Measurements from ENCODE around the gene EZH1. TPM values are rescaled to one million over a fixed set of nuclear protein-coding genes. Genes with fewer than 3 reads are reported as not detected.

EZH1 gene
- total and polyA plus RNA-seq, 2 of the 4 experiments (the other 2 are of a cell fraction) = 17.6 to 27.3 TPM

DNA sequence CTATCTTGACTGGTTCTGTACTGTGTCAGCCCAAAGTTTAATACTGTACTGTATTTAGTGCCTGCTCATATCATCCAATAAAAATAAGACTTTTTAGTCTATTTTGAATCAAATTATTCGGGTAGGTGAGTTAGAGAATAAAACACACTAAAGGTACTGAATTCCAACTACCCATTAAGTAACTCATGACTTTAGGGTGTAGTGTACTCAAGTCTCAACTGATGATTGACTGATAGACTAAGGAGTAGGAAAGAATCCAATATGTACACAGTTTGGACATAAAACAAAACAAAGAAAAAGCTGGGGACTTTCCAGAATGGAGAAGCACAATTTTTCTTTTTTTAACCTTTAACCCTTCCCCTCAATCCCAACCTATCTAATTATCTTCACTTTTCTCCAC is 4.1 kb downstream of the EZH1 start:
- no peak overlapping the region for H2BK20ac ChIP-seq (ENCODE audit: low read depth, low read length)
- H3K14ac ChIP-seq (replicated peaks; ENCODE audit: low read depth, low read length) = no peak overlapping the region
- H2BK120ac ChIP-seq (ENCODE audit: low read depth, low read length) = no peak overlapping the region
- ATAC-seq (ENCODE audit: low read depth) (no peak), DNase-seq (no peak)
- dilution Hi-C loops (cut with HindIII; ENCODE audit: low sequenced_read_pairs, unreplicated experiment) = no loop called here
- no peak overlapping the region for H3K27ac ChIP-seq (ENCODE audit: insufficient read depth, low read length)
- H3K9me3 ChIP-seq (ENCODE audit: control insufficient read depth, insufficient read depth, low read length) = no peaks in the 10 kb centered on the region
- H4K5ac ChIP-seq (ENCODE audit: low read depth, low read length) = no peak overlapping the region
- H3K9me1 ChIP-seq (ENCODE audit: insufficient read depth, low read length) = peaks cover 8% of the 10 kb centered on the region; the same call in 1 of the 2 replicates
- no peak overlapping the region for H2AK9ac ChIP-seq (replicated peaks; ENCODE audit: low read depth, low read length, poor library complexity)
- H4K8ac ChIP-seq (ENCODE audit: low read depth in 2 of 2, low read length in 2 of 2) = no peak overlapping the region
- ChIA-PET POLR2A (ENCODE audit: unreplicated experiment) (no interaction called here), CTCF (no interaction called here)
- no peaks in the 10 kb centered on the region for H3K27me3 ChIP-seq (ENCODE audit: control insufficient read depth, insufficient read depth, low read length)
- H3K56ac ChIP-seq (ENCODE audit: extremely low read depth, insufficient read depth, low read length) = no peak overlapping the region
- no CpG with 5 or more reads among the region's 1 CpG for WGBS, 2 experiments (ENCODE audit: extremely low coverage in 2 of 2, insufficient read length in 1 of 2)
- no peak overlapping the region for H2AFZ ChIP-seq (replicated peaks; ENCODE audit: low read length, poor library complexity)
- H4K91ac ChIP-seq (ENCODE audit: insufficient read depth, low read depth, low read length) = no peak overlapping the region
- no peak overlapping the region for H3K23ac ChIP-seq (ENCODE audit: low read depth, low read length)
- 0 out of 2 replicates have a peak, but pooled peaks cover 2% of the 10 kb centered on the region for H3K4me1 ChIP-seq (ENCODE audit: control insufficient read depth, insufficient read depth, low read length)
- H4K20me1 ChIP-seq (ENCODE audit: insufficient read depth, low read length) = 0 out of 2 replicates have a peak, but pooled peaks cover 3% of the 10 kb centered on the region
- no peak overlapping the region for H3K18ac ChIP-seq (ENCODE audit: low read depth, low read length)
- no peak overlapping the region for H3K4ac ChIP-seq (ENCODE audit: low read depth, low read length)
- in situ Hi-C loops (cut with MboI; ENCODE audit: low sequenced_read_pairs) = no loop called here
- no peaks in the 10 kb centered on the region for H3K36me3 ChIP-seq (ENCODE audit: control insufficient read depth, insufficient read depth, low read length)
- intact Hi-C loops (cut with micrococcal nuclease) = no loop called here
- H3K4me3 ChIP-seq (ENCODE audit: insufficient read depth, low read depth, low read length) = no peak overlapping the region
- no peak for TF ChIP-seq CHD1 (IDR thresholded peaks at IDR 0.05; ENCODE audit: low read depth, low read length)
- TF ChIP-seq MAZ (IDR thresholded peaks at IDR 0.05; ENCODE audit: borderline replicate concordance, low read depth, low read length) = no peak
- TF ChIP-seq NFE2L2 (IDR thresholded peaks at IDR 0.05; ENCODE audit: low read depth, low read length) = no peak
- no peak for TF ChIP-seq MXI1 (IDR thresholded peaks at IDR 0.05; ENCODE audit: borderline replicate concordance, low read depth, low read length)
- TF ChIP-seq USF2 (IDR thresholded peaks at IDR 0.05; ENCODE audit: low read depth, low read length) = no peak
- no peak for TF ChIP-seq FOS (IDR thresholded peaks at IDR 0.05; ENCODE audit: low read depth, low read length)
- TF ChIP-seq MAFK (IDR thresholded peaks at IDR 0.05; ENCODE audit: low read depth, low read length) = no peak
- no peak for TF ChIP-seq RAD21 (IDR thresholded peaks at IDR 0.05; ENCODE audit: low read length)
- no peak for TF ChIP-seq RFX5 (IDR thresholded peaks at IDR 0.05; ENCODE audit: low read depth, low read length)
- no peak for TF ChIP-seq SMC3 (IDR thresholded peaks at IDR 0.05; ENCODE audit: low read depth, low read length)
- TF ChIP-seq ELK1 (IDR thresholded peaks at IDR 0.05; ENCODE audit: borderline replicate concordance, low read depth, low read length) = no peak
- TF ChIP-seq POLR2A (IDR thresholded peaks at IDR 0.05; ENCODE audit: low read depth, low read length) = no peak
- TF ChIP-seq RCOR1 (IDR thresholded peaks at IDR 0.05; ENCODE audit: insufficient replicate concordance, low read length) = no peak
- TF ChIP-seq BHLHE40 (IDR thresholded peaks at IDR 0.05; ENCODE audit: low read depth, low read length) = no peak
- H3K4me2 ChIP-seq (ENCODE audit: low read depth, low read length) = no peak overlapping the region
- peaks cover 12 to 54% of the 10 kb centered on the region in 2 experiments for H3K79me1 ChIP-seq (ENCODE audit: low read depth in 1 of 2, low read length in 2 of 2)
- H3K9ac ChIP-seq (ENCODE audit: low read depth, low read length) = no peak overlapping the region
- no TSS peak for BruUV-seq (replicated peaks)
- no peak overlapping the region for H2AK5ac ChIP-seq (ENCODE audit: low read depth, low read length)
- no peak overlapping the region for H2BK15ac ChIP-seq (ENCODE audit: low read depth, low read length)
- H2BK5ac ChIP-seq (ENCODE audit: low read depth, low read length, poor library complexity, severe bottlenecking) = no peak overlapping the region

Measured in IMR-90 (cell line).